GM18909 (cell line): ENCODE data around the gene STK11IP.

Experiments
- ATAC-seq: cut with Tn5 transposase; IDR thresholded peaks from one replicate; pipeline ENCODE4 v1.9.1; 2021; ENCODE audit warnings: mild to moderate bottlenecking; ENCODE audit not compliant: unreplicated experiment, poor library complexity

Gene STK11IP

DNA sequence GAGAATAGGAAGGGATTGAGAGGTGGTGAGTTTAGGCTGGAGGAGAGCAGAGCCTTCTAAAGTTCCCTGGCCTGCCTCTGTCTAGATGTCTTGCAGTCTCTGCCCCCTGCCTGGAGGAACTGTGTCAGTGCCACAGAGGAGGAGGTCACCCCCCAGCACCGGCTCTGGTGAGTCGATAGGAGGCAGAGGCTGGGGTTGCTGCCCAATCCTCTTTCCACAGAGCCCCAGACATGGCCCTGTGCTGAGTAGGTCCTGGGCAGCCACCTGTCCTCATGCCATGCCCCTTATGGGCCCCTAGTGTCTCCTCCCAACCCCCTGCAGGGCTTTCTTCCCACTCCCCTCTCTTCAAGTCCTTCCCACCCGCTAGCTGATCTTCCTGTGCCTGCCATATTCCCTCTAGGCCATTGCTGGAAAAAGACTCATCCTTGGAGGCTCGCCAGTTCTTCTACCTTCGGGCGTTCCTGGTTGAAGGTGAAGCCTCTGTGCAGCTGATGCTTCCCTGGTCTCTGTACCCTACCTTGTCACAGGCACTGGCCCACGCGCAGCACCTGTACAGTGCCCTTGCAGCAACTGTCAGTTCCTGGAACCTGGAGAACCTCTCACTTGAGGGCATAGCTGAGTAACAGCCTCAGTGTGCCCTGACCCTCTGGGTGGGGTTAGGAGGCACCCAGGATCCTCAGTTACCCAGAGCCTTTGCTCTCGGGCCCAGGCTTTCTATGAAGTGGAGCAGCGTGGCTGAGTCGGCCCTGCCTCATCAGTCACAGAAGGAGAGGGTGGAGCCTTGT is 16.6 kb downstream of the STK11IP start:
- no peak for ATAC-seq

DNA sequence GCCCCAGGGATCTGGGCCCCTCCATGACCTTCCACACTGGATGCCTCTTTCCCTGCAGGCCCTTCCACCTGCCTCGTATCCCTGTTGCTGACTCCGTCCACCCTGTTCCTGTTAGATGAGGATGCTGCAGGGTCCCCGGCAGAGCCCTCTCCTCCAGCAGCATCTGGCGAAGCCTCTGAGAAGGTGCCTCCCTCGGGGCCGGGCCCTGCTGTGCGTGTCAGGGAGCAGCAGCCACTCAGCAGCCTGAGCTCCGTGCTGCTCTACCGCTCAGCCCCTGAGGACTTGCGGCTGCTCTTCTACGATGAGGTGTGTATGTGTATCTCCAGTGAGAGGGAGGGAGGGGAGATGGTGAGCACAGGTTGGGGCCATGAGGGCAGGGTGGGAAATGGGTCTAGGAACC is 17.4 kb downstream of the STK11IP start:
- no peak for ATAC-seq

DNA sequence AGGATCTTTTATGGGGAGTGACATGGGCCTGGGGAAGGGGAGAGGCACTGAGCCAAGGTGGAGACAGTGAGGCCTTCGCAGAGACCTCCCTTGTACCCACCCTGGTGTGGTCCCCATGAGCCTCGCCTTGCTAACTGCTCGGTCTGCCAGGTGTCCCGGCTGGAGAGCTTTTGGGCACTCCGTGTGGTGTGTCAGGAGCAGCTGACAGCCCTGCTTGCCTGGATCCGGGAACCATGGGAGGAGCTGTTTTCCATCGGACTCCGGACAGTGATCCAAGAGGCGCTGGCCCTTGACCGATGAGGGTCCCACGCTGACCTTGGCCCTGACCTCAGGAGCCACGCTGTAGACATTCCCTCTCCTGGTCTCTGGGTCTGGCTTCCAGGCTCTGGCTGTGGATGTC is 18.2 kb downstream of the STK11IP start:
- ATAC-seq: no peak

DNA sequence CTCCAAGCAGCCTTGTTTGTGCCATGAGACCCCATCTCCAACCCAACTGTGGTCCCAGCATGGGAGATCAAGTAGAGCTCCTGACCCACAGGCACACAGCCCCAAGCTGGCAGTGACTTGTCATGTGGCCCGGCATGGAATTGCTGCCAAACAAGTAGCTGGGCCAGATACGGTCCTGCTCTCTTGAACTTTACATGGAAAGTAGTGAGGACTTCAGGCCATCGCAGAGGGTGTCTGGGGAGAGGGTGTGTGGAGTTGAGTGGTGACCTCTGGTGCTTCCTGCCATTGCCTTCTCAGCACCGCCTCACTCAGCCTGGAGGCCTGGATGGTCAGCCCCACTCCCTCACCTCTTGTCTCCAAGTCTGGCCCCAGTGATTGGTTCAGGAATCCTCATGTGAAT is 18.9 kb downstream of the STK11IP start:
- no peak for ATAC-seq

DNA sequence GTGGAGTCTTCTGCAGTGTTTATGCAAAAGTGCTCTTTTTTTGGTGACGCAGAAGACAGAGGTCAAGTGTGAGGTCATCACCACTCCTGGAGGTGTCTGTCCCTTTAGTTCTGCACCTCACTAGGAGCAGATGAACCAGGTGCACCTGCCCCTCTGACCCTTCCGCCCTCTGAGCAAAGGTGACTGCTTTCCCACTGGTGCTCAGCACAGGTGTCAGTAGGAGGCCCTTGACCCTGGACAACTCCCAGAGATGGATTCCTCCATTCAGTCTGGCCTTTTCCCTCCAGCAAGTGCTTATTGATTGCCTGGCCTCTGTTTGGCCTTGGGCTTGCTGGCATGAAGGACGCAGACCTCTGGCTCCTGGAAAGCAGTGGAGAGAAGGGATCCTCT is 21.1 kb downstream of the STK11IP start:
- no peak for ATAC-seq

DNA sequence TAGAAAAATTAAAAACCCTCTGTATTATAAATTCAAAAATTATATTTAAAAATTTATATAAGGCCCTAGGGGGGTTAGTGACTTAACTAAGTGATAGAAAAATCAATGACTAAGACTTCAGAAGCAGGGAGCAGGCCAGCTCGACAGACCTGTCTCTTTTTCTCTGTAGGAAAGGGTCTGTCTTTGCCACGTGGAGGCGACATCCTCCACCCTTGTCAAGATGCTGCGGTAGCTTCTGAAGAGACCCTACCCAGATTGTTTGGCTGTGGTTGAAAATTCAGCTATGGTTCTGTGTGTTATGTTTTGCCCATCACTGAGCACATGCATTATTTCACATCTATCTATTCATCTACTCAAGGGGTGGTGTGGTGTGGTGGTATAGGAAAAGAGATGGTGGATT is 21.6 kb downstream of the STK11IP start:
- no peak for ATAC-seq

DNA sequence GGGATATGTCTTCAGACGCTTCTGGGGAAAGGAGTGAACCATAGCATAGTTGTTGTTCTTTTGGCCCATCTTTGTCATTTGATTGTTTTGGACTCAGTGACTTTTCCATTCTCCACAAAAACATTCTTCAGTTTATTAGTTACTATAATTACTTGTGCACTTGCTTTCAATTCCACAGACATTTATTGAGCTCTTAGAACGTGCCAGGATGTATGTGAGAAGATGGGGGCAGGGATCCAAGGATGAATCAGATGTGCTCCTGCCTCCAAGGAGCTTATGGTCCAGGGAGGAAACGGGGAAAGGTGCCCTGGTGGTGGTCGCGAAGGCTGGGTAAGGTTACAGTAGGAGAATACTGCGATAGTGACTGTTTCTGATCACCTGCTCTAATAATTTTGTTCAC is 22.9 kb downstream of the STK11IP start:
- ATAC-seq: no peak

DNA sequence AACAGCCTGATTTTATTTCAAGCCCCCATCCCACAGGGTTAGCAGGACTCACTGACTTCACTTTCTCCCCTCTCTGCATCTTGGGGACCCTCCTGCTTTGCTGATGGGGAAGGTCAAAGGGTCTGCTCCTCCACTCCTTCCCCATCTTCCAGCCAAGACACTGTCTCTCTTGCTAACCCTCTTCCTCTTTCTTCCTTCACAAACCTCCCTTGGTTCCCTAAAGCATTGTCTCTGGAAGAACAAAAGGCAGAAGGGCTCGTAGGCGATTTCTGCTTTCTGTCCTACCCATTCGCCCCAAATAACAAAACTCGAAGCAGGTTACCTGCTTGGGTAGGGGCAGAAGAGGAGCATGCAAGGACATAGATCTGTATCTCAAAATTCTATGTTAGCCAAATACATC is 24.3 kb downstream of the STK11IP start:
- ATAC-seq: no peak

DNA sequence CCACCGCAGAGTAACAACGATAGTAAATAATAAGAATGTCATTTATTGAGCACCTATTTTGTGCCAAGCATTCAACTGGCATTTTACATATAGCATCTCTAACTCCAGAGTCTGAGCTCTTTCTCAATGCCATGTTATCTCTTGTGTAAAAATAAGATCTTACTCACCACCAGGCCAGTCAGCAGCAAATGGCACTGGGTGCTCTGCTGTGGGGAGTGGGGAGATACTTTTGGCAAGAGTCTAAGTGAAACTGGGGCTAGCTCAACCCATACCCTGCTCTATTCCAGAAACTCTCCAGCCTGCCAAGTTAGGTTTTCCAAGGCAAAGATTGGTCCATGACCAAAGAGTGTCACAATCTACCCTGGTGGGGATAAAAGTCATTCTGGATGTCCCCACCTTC is 24.8 kb downstream of the STK11IP start:
- ATAC-seq: no peak

DNA sequence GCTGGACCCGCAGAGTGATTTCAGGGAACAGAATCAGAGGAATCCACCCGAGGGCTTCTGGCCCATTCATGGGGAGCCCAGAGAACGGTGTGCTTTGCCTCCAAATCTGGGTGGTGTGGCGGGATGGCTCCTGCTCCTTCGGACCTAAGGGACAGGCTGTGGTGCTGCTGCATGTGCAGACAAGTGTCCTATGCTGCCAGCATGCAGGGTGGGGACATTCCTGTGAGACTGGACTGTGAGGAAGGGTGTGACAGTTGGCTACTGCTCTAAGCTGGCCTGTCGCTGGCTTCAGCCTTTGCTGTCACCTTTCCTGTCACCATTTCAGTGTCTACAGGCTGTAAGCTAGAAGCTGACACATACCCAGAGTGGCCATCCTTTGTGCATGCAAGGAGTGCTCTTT is 26.9 kb downstream of the STK11IP start:
- no peak for ATAC-seq

DNA sequence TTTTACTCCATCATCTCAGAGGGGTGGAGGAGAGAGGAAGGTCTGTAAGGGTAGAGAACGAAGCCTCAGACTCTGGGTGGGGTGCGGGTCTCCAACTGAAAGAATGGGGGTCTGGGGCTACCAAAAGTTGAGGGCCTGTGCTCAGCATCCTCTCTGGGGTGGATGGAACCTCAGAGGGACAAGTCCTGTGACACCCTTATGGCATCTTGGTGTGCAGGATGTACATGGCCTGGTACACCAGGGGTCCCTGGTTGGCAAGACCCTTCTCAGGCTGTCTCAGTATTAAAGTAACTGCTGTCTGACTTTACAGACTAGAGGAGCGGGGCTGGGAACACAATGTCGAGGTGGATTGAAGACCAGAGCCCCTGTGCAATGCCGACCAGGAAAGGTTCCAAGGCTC is 27.5 kb downstream of the STK11IP start:
- no peak for ATAC-seq

DNA sequence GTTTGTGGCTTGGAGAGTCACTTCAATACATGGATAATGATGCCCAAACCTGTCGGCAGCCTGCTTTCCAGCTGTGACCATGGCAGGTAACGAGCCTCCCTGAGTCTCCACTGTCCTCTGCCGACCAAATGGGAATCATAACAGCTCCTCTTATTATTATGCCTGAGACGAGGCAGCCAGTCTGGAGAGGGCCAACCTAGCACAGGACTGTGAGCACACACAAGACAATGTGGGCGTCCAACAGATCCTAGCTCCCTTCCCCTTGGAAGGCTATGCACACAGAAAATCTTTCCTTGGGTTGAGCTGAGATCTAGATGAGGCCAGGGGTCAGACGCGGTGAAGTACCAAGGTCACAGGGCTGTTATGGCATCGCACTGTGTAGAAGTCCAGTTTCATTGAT is 28.9 kb downstream of the STK11IP start:
- no peak for ATAC-seq

DNA sequence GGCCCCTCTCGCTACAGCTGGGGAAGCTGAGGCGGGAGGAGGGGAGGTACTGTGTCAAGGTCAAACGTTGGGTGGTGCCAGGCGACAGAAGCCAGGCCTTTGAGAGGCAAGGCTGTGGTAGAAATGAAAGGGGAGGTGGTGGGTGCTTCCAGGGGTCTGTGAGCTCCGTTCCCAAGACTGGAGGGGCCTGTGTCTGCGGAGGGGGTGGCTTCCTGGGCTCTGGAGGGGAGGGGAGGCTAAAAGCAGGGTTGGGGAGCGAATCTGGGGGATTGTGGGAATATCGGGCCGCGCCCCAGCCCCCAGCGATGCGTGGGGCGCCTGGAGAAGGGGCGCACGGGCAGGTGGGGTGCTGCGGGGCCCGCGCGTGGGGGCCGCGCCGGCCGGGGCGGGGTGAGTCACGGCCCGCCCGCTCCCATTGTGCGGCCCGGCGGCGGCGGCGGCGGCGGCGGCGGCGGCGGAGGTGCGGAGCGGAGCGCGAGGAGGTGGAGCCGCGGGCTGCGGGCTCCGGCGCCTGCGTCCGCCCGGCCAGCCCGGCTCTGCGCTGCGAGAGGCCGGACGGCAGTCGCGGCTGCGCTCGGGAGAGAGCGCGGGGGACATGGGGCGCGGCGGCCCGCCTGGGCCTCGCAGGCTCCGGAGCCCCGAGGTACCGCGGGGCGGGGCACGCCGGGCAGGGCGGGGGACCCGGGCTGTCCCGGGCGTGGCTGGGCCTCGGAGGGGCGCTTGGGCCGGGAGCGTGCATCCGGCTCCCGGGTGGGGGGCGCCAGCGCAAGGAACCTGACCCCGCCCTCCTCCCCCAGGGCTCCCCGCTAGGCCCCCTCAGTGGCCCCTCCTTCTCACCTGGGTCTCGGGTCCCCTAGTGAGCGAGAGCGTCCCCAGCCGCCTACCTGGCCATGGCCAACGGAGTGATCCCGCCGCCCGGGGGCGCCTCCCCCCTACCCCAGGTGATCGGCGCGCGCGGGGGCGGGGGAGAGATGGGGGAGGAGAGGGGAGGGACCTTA is 29.7 kb downstream of the STK11IP start, which contains the start of gene SLC4A3:
SLC4A3 (plus strand) TSS at position 528 of the 998 bp plus-strand sequence; CDS start at position 891, 363 bp downstream.
- ATAC-seq: no peak

DNA sequence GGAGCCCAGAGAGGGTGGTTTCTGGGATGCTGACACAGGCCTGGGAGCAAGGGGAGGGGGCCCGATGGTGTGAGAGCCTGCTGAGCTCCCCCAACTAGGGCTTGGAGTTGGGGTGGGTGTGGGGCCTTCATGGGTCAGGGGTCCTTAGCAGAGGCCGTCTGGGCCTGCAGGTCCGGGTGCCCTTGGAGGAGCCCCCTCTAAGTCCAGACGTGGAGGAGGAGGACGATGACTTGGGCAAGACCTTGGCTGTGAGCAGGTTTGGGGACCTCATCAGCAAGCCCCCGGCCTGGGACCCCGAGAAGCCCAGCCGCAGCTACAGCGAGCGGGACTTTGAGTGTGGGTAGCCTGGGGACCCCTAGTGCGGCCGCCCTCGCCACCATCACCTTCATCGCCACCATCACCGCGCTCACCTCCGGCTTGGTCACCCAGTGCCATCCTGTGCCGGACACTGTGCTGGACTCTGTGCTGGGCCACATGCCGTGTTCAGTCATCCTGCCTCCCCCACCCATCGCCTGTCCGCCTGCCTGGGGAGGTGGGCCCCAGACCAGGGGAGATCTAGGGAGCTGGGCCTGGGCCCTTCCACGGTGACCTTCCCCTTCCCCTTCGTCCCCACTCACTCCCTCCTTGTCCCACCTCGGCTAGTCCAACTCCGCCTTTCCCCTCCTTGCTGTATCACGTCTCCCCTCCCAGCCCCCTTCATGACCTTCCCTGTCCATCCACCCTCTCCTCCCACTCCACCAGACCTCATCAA is 30.8 kb downstream of the STK11IP start:
- ATAC-seq: no peak

DNA sequence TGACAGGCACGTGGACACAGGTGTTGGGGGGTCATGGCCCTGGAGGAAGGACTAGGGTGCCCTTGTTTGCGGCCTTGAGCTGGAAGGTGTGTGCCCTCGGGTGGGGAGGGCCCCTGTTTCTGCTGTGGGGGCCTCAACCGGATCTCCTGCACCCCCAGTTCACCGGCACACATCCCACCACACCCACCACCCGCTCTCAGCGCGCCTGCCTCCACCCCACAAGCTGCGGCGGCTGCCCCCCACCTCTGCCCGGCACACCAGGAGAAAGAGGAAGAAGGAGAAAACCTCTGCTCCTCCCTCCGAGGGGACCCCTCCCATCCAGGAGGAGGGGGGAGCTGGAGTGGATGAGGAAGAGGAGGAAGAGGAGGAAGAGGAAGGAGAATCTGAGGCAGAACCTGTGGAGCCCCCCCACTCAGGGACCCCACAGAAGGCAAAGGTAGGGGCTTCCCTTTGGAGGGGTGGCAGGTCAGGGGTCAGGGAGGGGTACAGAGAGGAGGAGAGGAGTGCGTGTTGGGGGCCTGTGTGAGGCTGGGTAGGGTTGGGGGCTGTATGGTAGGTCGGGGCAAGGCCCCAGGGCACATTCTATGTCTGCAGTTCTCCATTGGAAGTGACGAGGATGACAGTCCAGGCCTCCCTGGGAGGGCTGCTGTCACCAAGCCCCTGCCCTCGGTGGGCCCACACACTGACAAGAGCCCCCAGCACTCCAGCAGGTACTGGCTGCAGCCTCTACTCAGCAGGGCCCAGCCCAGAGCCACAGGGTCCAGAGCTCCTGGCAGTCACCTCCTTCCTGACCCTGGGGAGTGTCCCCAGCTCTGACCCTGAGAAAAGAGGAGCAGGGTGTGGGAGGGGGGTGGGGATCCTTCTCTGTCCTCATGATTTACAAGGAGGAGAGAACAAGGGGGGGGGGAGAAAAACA is 31.6 kb downstream of the STK11IP start:
- no peak for ATAC-seq

DNA sequence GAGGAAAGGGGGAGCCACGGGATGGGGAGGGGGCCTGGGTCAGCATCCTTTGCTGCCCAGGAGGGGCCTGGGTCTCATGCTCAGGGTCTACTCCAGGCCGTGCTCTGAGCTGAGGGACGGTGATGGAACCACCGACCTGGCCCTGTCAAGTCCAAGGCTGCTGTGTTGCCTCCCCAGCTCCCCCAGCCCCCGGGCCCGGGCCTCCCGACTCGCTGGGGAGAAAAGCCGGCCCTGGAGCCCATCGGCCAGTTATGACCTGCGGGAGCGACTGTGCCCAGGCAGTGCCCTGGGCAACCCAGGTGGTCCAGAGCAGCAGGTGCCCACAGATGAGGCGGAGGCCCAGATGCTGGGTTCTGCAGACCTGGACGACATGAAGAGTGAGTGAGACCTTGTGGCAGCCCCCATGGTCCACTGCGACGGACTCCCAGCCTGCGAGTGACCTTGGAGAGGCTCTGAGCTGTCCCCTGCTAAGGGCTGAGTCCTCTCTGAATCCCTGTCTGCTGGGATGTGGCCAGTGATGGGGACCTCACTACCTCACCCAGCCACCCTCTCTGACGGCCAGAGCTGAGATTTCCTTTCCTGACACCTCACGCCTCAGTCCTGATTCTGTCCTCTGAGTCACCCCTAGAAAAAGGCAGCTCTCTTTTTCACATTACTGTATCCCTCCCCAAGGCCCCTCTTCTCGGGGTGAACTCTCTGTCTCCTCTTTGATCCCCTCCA is 32.5 kb downstream of the STK11IP start:
- no peak for ATAC-seq

DNA sequence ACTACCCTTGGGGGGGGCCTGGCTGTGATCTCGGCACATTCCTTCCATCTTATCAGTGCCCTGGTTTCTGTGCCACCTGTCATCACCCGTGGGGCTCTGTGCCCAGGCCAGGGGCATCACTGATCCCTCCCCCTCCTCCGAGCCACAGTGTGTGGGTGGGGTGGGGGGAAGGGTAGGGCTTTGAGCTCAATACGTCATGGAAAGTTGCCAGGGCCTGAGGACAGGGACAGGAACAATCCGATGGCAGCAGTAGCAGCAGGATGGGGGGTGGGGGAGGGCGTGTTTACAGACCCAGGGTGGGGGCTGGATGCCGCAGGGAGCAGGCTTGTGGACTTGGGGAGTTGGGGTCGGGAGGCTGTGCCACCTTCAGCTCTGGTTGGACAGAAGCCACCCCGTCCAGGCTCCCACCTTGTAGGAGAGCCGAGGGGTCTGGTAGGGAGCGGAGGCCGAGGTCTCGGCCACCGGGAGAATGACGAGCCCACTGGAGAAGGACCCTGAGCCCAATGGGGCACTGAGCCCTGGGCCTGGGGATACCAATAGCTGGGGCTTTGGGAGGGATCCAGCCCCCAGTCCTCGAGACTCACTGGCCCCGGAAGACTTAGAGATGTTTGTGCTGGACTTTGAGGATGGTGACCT is 33.2 kb downstream of the STK11IP start:
- ATAC-seq: no peak

DNA sequence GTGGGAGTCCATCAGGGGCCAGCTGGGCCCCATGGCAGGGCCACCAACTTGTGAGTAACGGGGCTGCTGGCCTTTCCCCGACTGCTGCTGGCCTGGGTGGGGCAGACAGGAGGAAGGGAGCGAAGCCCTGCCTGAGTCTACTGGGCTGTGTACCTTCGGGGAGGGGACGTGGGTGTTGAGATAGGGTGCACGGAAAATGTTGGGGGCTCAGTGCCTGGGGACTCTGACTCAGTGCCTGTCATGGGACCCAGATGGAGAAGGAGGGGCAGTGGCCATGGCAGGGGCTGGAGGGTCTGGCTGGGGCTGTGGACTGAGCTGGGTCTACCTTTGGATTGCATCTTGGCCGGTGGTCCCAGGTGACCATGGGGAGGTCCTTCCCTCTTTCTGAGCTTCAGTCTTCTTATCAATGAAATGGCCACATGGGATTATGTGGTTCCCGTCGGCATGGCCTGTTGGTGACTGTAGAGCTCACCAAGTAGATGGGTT is 33.8 kb downstream of the STK11IP start:
- no peak for ATAC-seq
